ENCODE measurements around the gene TMC6. TPM values are rescaled to one million over a fixed set of nuclear protein-coding genes. Genes with fewer than 3 reads are reported as not detected.

The TMC6 gene
- total RNA-seq: 10 to 100 TPM; 15.6 to 49.9 (median 21.7) TPM
- polyA plus RNA-seq: 10 to 100 TPM; 39.5 to 61.2 TPM

GRCh38 chr17:78128551-78129350, at the start of gene TMC6:
Gene TMC6 (minus strand): TSS chr17:78128755. CDS start chr17:78126832, 1,923 bp downstream.
- Histone ChIP-seq H3K27me3 (no peaks in the 10 kb centered on the region), H3K36me3 (peaks cover 0 to 7% (median 0%) of the 10 kb centered on the region in 3 donors), H3K27ac (peak within 1 kb of the TSS; percentile 46 to 77 (median 74)), H3K9me3 (no peaks in the 10 kb centered on the region), H3K4me1 (peaks cover 0 to 8% (median 8%) of the 10 kb centered on the region in 3 donors), H3K4me3 (peak within 1 kb of the TSS; percentile 22 to 81 (median 56))
- peak in 5 of 6 donors; percentile 68 to 84 (median 80) for DNase-seq
- no peak for TF ChIP-seq CTCF (IDR thresholded peaks at IDR 0.05)
- 2 to 4% methylated on average over 21 to 47 of the region's 54 CpGs for WGBS, 2 donors
- intact Hi-C loops (cut with DNase I): no loop called here
- FAIRE-seq: no peak
- ATAC-seq: peak; percentile 69 to 79 (median 74)

- Histone ChIP-seq H3K27ac (peak overlapping the region in 2 of 4 donors; percentile 83 to 86), H3K4me3 (no peak overlapping the region), H3K27me3 (no peaks in the 10 kb centered on the region), H3K4me1 (peaks cover 20 to 56% (median 36%) of the 10 kb centered on the region in 3 donors), H3K36me3 (peaks cover 0 to 16% (median 11%) of the 10 kb centered on the region in 3 donors), H3K9me3 (no peaks in the 10 kb centered on the region)
- DNase-seq (peak; percentile 63 to 89 (median 82)), FAIRE-seq (no peak), ATAC-seq (peak; percentile 22 to 44 (median 42))
- 19 to 23% methylated on average over 14 of the region's 14 CpGs for WGBS, 2 donors
- TF ChIP-seq CTCF (IDR thresholded peaks at IDR 0.05): peak; percentile 73 to 92 (median 85)
- intact Hi-C loops (cut with DNase I): loop anchor here in 1 of 3 donors (5.0 kb wide), 1 partner anchor 54 kb away; no protein-coding TSS in a partner anchor
Measured at GRCh38 chr17:78176548-78177025, 48.0 kb upstream of the TMC6 start.

GRCh38 chr17:78175643-78175981, 47.1 kb upstream of the TMC6 start:
- H3K36me3 ChIP-seq: peaks cover 0 to 18% (median 12%) of the 10 kb centered on the region in 3 donors
- peak overlapping the region in 1 of 4 donors; percentile 26 for H3K4me3 ChIP-seq
- ATAC-seq (no peak), FAIRE-seq (no peak), DNase-seq (peak in 3 of 6 donors; percentile 53 to 72 (median 64))
- peaks cover 20 to 56% (median 36%) of the 10 kb centered on the region in 3 donors for H3K4me1 ChIP-seq
- no peaks in the 10 kb centered on the region for H3K27me3 ChIP-seq
- intact Hi-C loops (cut with DNase I): loop anchor here in 1 of 3 donors (5.0 kb wide), 1 partner anchor 53 kb away; no protein-coding TSS in a partner anchor
- H3K9me3 ChIP-seq: no peaks in the 10 kb centered on the region
- no peak for TF ChIP-seq CTCF (IDR thresholded peaks at IDR 0.05)
- whole genome bisulfite sequencing, 2 donors: 53 to 56% methylated on average over 14 of the region's 14 CpGs
- peak overlapping the region; percentile 83 to 87 (median 84) for H3K27ac ChIP-seq

GRCh38 chr17:78174870-78175642, 46.5 kb upstream of the TMC6 start:
- ATAC-seq: peak; percentile 57 to 71 (median 63)
- peak overlapping the region in 1 of 4 donors; percentile 26 for H3K4me3 ChIP-seq
- no peaks in the 10 kb centered on the region for H3K27me3 ChIP-seq
- no peak for FAIRE-seq
- 31 to 32% methylated on average over 28 of the region's 28 CpGs for WGBS, 2 donors
- peak; percentile 79 to 92 (median 86) for DNase-seq
- H3K4me1 ChIP-seq: peaks cover 20 to 56% (median 37%) of the 10 kb centered on the region in 3 donors
- peaks cover 0 to 18% (median 12%) of the 10 kb centered on the region in 3 donors for H3K36me3 ChIP-seq
- H3K9me3 ChIP-seq: no peaks in the 10 kb centered on the region
- intact Hi-C loops (cut with DNase I): loop anchor here in 2 of 3 donors (5.0 kb wide), 1 partner anchor 53 kb away; no protein-coding TSS in a partner anchor
- peak overlapping the region; percentile 83 to 87 (median 84) for H3K27ac ChIP-seq
- TF ChIP-seq CTCF (IDR thresholded peaks at IDR 0.05): no peak
